Jurkat, Clone E6-1 (cell line): Measurements from ENCODE around the gene FUOM. TPM values are rescaled to one million over a fixed set of nuclear protein-coding genes. Genes with fewer than 3 reads are reported as not detected.

Source experiments
- DNase-seq: peaks from one replicate; pipeline ENCODE4 v3.0.0-alpha.2; 2011; ENCODE audit warnings: low read depth, low spot score
- H3K4me3 ChIP-seq: 2 replicates; pipeline ENCODE4 v1.5.1; 2011; ENCODE audit warnings: mild to moderate bottlenecking, low read length, control low read depth, moderate library complexity
- polyA plus RNA-seq: library from polyadenylated mRNA; unstranded; fragments of >200 nt; gene quantifications from one replicate; pipeline ENCODE4 v1.2.1, GENCODE V29; 2012; ENCODE audit warnings: missing spikeins; ENCODE audit not compliant: insufficient read length, insufficient read depth

Gene FUOM, protein sequence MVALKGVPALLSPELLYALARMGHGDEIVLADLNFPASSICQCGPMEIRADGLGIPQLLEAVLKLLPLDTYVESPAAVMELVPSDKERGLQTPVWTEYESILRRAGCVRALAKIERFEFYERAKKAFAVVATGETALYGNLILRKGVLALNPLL
- polyA plus RNA-seq = 23.8 TPM

DNA sequence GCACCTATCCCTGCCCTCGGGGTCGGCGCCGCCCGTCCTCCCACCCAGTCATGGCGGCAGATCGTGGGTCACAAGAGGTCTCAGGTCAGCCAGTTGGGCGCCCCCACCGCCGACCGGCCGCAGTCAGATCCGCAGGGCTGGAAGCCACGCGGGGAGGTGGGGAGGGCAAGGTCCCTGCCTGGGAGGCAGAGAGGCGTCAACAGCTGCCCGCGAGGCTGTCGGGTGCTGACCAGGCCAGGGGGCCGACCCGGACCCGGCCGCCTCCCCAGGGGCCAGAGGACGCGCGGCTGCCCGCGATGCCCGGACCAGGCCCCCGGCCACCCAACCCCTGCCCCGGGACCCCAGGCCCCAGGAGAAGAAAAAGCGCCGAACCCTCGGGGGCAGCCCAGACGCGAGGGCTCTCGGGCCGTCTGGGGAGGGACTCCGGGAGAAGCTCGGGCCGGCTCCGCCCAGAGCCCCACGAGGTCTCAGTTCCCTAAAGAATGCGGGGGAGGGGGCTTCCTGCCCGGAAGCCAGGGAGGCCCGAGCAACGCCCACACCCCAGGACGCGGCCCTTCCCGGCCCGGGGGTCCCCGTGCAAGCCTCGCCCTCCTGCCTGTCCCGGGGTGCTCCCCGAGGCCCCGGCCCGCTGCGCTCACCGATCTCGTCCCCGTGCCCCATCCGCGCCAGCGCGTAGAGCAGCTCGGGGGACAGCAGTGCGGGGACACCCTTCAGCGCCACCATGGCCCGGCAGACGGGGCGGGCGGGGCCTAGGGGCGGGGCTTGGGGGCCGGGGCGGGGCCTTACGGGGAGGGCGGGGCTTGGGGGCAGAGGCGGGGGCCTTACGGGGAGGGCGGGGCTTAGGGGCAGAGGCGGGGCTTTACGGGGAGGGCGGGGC, at the start of gene FUOM:
FUOM (minus strand) TSS at position 735 of the 877 bp plus-strand sequence; CDS start at position 723, 12 bp downstream.
- peak within 1 kb of the TSS; percentile 58 for H3K4me3 ChIP-seq
- no peak for DNase-seq

DNA sequence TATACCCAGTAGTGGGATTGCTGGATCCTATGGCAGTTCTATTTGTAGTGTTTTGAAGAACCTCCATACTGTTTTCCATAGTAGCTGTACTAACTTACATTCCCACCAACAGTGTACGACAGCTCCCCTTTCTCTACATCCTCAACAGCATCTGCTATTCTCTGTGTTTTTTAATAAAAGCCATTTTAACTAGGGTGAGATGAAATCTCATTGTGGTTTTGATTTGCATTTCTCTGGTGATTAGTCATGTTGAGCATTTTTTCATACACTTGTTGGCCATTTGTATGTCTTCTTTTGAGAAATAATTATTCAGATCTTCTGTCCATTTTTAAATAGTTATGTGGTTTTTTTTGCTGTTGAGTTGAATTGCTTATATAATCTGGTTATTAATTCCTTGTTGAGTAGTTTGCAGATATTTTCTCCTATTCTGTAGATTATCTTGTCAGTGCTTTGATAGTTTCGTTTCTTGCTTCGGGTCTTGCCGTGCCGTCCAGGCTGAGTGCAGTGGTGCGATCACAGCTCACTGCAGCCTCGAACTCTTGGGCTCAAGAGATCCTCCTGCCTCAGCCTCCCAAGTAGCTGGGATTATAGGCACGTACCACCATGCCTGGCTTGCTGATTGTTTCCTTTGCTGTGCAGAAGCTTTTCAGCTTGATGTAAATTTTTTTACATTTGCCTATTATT, 48.2 kb upstream of the FUOM start:
- no peak for DNase-seq
- no peak overlapping the region for H3K4me3 ChIP-seq

DNA sequence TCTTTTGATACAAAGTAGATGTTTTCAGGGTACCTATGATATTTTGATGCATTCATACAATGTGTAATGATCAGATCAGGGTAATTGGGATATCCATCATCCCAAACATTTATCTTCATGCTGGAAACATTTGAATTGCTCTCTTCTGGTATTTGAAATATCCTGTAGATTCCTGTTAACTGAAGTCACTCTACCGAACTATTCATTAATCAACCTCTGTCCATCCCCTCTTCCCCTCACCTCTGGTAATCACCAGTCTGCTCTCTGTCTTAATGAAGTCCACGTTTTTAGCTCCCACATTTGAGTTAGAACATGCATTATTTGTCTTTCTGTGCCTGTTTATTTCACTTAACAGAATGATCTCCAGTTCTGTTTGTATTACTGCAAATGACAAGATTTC, 47.5 kb upstream of the FUOM start:
- no peak overlapping the region for H3K4me3 ChIP-seq
- DNase-seq = no peak

DNA sequence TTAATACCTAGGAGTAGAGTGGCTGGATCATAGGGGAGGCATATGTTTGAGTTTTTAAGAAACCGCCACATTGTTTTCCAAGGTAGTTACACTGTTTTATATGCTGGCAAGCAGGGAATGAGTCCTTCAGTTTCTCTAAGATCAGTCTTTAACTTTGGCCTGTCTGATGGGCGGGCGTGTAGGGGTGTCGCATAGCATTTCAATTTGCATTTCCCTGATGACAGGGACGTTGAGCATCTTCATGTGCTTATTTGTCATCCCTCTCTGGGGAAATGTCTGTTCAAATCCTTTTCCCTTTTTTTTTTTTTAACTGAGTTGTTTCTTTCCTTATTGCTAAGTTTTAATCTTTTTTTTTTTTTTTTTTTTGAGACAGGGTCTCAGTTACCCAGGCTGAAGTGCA, 46.0 kb upstream of the FUOM start:
- no peak overlapping the region for H3K4me3 ChIP-seq
- DNase-seq = no peak

DNA sequence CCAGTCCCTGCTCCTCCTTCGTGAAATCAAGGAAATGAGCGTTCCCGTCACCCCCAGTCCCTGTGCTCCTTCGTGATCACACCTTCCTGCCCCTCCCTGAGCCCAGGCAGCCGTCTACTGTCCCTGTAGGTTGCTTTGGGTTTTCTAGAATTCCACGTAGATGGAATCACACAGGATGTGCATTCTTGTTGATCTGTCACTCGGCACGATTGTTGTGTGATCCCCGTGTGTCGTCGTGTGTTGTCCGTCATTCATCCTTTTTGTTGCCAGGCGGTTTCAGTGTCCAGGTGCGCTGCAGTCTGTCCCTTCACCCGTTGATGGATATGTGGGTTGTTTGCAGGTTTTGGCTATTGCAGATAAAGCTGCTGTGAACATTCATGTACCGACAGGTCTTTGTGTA, 45.5 kb upstream of the FUOM start:
- DNase-seq = no peak
- H3K4me3 ChIP-seq = no peak overlapping the region

DNA sequence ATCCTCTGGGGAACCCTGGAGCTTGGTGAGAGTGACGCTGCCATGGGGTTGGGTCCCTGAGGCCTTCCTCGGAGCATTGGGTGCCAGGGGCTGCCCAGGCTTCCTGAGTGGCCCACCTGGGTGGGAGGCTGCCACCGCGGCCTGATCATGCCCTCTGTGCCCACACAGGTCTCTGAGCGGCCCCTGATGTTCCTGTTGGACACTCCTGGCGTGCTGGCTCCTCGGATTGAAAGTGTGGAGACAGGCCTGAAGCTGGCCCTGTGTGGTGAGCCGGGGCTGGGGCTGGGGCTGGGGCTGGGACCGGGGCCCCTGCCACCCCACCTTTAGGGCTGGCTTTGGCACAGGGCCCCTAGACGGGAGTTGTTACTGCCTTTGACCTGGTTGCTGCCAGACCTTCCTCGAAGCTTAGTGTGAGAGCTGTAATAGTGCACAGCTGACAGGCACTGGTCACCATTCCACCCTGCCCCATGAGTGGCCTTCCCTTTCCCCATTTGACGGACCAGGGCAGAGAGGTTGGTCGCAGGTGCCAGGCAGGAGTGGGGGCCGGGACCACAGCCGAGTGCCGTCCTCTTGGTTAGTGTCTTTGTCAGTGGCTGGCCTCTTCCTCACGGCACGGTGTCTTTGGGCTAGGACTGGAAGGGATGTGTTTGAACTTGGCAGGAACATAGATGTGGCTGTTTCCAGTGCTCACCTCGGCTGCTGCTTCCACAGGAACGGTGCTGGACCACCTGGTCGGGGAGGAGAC, 44.3 kb upstream of the FUOM start:
- no peak overlapping the region for H3K4me3 ChIP-seq
- DNase-seq = no peak

DNA sequence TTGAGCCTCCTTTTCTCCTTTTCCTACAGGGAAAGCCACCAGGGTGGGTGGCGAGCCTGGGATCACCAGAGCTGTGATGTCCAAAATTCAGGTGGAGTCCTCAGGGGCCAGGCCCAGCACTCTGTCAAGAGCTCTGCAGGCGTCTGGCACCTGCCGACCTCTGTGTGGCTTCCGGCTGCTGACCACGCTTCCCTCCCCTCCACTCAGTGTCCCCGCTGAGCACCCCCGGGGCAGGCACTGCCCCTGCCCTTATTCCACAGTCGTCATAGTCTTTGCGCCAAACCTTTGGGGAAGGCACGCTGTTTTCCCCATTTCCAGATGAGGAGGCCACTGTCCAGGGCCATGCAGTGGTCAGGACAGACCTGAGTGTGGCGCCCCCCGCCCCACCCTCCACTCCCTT, 43.7 kb upstream of the FUOM start:
- H3K4me3 ChIP-seq = no peak overlapping the region
- DNase-seq = no peak

DNA sequence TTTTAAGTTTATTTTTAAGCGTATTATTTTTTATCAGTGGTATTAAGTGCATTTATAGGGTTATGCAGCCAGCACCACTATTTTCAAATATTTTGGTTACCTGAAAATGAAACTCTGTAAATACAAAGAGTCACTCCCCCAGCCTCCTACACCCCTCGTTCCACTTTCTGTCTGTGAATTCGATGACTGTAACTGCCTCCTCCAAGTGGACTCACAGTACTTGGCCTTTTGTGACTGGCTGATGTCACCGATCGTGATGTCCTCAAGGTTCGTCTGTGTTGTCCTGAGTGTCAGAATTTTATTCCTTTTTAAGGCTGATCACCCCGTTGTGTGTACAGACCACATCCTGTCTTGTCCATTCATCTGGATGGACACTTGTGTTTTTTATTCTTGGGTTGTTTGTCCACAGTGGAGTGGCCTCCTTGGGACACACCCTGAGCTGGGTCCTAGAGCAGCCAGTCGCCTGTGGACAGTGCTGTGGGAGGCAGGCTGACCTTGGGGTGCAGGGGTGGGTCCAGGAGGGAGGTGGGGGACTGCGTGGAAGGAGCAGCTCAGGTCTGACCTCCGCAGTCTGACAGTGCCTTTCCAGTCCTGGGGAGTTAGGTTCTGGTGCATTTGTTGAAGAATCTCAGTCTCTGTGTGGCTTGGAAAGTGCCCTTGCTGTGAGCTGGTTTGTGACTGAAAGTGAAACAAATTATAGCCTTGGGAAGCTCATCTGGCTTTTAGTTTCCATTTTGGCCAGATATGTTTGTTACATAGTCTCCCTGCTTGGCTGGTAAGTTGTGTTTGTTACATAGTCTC, 43.0 kb upstream of the FUOM start:
- H3K4me3 ChIP-seq = no peak overlapping the region
- DNase-seq = no peak

DNA sequence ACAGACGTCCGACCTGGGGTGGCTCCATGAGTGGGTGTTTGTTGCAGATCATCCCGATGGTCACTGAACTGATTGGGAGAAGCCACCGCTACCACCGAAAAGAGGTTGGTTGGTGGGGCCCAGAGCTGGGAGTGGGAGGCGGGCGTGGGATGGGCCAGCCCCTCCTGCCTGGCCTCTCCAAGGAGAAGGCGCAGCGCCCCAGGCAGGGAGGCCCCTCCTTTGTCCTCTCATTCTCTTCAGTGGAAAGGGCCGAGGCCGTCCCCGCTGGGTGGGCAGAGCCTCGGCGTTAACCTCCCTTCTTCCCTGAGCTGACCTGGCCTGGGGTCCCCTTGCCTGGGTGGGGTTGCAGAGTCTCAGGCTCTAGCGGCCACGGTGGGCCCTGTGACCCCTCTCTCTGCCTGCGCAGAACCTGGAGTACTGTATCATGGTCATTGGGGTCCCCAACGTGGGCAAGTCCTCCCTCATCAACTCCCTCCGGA, 41.3 kb upstream of the FUOM start:
- DNase-seq = no peak
- no peak overlapping the region for H3K4me3 ChIP-seq

DNA sequence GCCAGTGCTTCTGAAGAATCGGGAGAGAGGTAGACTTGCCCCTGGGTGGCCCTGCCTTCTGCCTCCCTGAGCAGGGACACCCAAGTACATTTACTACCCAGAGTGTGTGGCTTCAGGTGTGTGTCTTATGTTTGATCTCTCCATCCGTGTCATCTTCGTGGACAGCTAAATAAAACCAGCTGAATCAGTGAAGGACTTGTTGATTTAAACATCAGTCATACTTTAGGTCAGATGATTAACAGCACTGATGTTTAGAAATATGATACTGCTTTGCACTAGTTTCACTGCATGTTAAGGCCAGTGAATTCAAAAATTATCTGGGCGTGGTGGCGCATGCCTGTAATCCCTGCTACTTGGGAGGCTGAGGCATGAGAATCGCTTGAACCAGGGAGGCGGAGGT, 40.1 kb upstream of the FUOM start:
- no peak for DNase-seq
- no peak overlapping the region for H3K4me3 ChIP-seq

DNA sequence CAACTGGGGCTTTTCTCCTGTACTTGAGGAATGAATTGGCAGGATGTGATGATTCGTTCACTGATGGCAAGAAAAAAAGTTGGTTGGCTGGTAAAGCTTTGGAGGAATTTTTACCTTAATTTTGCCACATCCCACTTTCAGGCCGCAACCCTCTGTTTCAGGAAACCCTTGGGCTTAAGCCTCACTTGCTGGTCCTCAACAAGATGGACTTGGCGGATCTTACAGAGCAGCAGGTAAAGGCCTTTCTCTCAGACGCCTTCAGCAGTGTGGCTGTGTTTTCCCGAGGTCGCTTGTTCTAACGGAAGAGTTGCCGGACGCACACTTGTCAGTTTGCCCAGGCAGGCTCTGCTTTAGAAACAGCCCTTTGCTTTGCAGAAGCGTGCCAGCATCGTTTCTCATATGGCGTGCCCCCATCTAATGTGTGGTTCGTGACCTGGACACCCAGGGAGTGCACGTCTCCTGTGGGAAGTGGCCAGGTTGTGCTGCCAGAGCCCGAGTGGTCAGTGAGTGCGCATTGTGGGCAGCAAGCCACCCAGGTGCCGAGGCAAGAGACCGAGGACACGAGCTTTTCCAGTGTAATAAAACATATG, 38.3 kb upstream of the FUOM start:
- DNase-seq = no peak
- no peak overlapping the region for H3K4me3 ChIP-seq

DNA sequence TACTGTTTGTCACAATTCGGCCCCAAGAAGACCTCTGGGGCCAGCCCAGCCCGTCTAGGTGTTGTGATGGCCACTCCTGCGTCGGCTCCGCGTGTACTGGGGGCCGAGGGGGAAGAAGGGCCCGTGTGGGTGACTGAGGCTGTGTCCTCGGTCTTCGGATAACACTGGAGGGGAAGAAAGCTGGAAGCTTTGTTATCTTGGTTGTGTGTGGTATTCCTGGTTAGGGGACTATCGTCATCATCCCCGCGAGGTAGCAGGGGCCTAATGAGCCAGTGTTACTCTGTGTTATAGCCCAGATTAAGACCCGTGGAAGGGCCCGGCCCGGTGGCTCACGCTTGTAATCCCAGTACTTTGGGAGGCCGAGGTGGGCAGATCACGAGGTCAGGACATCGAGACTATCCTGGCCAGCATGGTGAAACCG, 37.0 kb upstream of the FUOM start:
- no peak for DNase-seq
- peak overlapping the region; percentile 91 for H3K4me3 ChIP-seq

DNA sequence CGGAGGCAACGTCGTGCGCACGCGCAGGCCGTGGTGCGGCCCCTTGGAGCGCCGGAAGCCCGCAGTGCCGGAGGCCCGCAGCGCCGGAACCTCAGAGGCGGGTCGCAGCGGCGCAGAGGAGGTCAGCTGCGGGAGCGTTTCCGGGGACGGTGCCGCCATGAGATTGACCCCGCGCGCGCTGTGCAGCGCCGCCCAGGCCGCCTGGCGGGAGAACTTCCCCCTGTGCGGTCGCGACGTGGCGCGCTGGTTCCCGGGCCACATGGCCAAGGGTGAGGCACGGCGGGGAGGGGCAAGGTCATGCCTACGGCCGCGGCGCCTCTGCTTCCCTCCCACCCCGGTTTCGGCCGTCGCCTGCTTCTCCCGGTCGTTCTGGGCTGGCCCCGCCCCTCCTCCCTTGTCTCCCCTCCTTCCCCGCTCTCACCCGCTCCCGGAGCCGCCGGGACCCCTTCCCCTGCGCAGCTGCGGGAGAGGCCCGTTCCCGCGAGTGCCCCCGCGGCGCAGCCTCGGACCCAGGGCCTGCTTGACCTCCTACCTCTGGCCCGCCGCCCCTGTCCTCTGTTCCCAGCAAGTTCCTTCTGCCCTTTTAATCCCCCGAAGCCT, 36.3 kb upstream of the FUOM start, which contains the start of gene MTG1:
MTG1 (plus strand) TSS at position 94 of the 600 bp plus-strand sequence; CDS start at position 158, 64 bp downstream.
- DNase-seq = peak; percentile 83
- H3K4me3 ChIP-seq = peak within 1 kb of the TSS; percentile 91

DNA sequence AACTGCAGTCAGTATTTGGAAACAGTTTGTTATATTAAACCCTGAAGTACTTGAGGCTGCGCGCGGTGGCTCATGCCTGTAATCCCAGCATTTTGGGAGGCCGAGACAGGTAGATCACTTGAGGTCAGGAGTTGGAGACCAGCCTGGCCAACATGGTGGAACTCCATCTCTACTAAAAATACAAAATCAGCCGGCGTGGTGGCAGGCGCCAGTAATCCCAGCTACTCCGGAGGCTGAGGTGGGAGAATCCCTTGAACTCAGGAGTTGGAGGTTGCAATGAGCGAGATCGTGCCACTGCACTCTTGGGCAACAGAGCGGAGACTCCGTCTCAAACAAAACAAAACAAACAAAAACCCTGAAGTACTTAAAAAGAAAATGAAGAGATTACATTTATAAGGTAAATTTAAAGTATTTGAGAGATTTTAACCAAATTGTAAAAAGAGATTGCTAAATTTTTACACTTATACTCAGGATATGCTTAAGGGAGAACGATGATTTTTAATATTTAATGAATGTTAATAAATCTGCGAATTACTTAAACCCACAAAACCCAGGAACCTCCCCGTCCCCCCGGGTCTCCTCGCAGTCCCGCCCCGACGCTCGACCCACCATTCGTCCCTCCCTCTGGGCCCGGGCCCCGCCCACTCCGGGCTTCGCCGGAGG, 35.7 kb upstream of the FUOM start:
- no peak for DNase-seq
- peak overlapping the region; percentile 42 for H3K4me3 ChIP-seq

DNA sequence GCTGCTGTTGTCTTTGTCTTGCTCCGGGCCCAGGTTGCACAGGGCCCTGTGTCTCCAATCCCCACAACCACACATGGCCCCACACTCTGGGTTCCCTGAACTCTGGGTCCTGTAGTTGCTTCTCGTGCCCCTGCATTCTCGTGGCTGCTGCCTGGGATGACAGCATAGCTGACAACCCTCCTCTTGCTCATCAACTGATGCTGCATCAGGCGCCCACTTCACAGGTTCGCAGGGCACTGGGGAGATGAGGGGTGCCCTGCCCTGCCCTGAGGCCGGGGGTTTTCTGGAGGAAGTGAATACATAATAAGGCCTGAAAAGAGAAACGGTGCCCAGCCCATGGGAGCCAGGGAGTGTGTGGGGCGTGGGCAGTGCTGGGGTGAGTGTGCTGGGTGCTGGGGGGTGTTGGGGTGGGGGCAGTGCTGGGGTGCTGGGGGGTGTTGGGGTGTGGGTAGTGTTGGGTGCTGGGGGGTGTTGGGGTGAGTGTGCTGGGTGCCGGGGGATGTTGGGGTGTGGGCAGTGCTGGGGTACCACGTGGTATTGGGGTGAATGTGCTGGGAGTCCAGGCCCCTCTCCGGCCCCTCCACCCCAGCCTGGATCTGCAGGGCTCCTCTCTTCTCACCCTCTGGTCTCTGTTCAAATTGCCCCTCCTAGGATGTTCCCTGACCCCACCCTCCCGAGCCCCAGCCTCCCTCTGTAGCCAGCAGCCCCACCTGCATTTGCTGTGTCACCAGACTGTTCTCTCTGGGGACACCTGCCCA, 34.1 kb upstream of the FUOM start:
- H3K4me3 ChIP-seq = no peak overlapping the region
- no peak for DNase-seq

DNA sequence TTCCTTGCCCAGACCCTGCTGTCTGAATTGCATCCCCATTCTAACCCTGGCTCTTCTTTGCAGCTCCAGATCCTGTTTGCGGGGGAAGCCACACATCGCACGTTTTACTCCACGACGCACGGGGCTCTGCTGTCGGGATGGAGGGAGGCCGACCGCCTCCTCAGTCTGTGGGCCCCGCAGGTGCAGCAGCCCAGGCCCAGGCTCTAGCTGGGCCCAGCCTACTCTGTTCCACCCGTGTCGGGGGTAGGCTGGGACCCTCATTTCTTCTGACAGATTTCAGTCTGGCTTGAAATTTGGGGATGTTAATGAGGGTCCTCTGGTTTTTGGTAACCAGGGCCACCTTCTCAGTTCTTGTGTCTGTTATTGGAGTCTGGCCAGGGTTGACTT, 33.4 kb upstream of the FUOM start:
- DNase-seq = no peak
- no peak overlapping the region for H3K4me3 ChIP-seq
